Left ventricle myocardium inferior (tissue), 1 donor: ENCODE data around the gene APOA1. TPM values are rescaled to one million over a fixed set of nuclear protein-coding genes. Genes with fewer than 3 reads are reported as not detected.

Experiments used
- DNase-seq: peaks from one replicate; pipeline ENCODE4 v3.0.0-alpha.2; 2020
- H3K27ac ChIP-seq: fragments of 200-600 bp; replicated peaks from 2 replicates; pipeline ENCODE4 v1.8.0; 2021
- H3K27me3 ChIP-seq: fragments of 200-600 bp; 2 replicates; pipeline ENCODE4 v1.8.0; 2021; ENCODE audit warnings: low read depth
- H3K36me3 ChIP-seq: fragments of 200-600 bp; 2 replicates; pipeline ENCODE4 v1.8.0; 2021
- H3K4me1 ChIP-seq: fragments of 200-600 bp; 2 replicates; pipeline ENCODE4 v1.8.0; 2021
- H3K4me3 ChIP-seq: fragments of 200-600 bp; 2 replicates; pipeline ENCODE4 v1.8.0; 2021; ENCODE audit warnings: mild to moderate bottlenecking, moderate library complexity
- H3K9me3 ChIP-seq: fragments of 200-600 bp; replicated peaks from 2 replicates; pipeline ENCODE4 v1.8.0; 2021
- CTCF ChIP-seq: fragments of 200-600 bp; IDR thresholded peaks from 2 replicates; pipeline ENCODE4 v1.8.0; 2021; ENCODE audit warnings: antibody characterized with exemption, mild to moderate bottlenecking, borderline replicate concordance
- intact Hi-C: fragments of 100-400 bp; cut with micrococcal nuclease; formaldehyde crosslinking; loops from one replicate; pipeline ENCODE4 v1.11.0; 2022
- total RNA-seq: library from RNA; stranded (reverse); fragmentation: NEBNext Ultra II Directional; extraction: Animal tissue kit (Norgen Biotek cat#: 25700); gene quantifications from one replicate; pipeline ENCODE4 v1.2.1, GENCODE V29; 2021
- donor health status: DM: no; HTN: yes; CAD: no; lungs with severe emphysema.

Gene APOA1
- total RNA-seq, 1 donor from 2014 or later = 62.6 TPM

GRCh38 chr11:116825434-116825833 lies 12.0 kb downstream of the APOA1 start:
- TF ChIP-seq CTCF = no peak
- Histone ChIP-seq H3K27ac (no peak overlapping the region), H3K27me3 (no peaks in the 10 kb centered on the region), H3K4me3 (no peak overlapping the region), H3K36me3 (no peaks in the 10 kb centered on the region), H3K9me3 (no peaks in the 10 kb centered on the region), H3K4me1 (no peaks in the 10 kb centered on the region)
- intact Hi-C loops = no loop called here
- DNase-seq = no peak

- TF ChIP-seq CTCF = no peak
- no peak for DNase-seq
- no peak within 1 kb of the TSS for H3K27ac ChIP-seq
- no peaks in the 10 kb centered on the region for H3K27me3 ChIP-seq
- no peaks in the 10 kb centered on the region for H3K36me3 ChIP-seq
- no peak within 1 kb of the TSS for H3K4me3 ChIP-seq
- intact Hi-C loops = no loop called here
- H3K9me3 ChIP-seq = no peaks in the 10 kb centered on the region
- no peaks in the 10 kb centered on the region for H3K4me1 ChIP-seq
Observed at GRCh38 chr11:116823031-116823843, 14.2 kb downstream of the APOA1 start, which contains the start of gene APOA4. TSS of gene APOA4 (minus strand) at chr11:116823304. CDS start at chr11:116823191, 113 bp downstream.

- no peak for DNase-seq
- Histone ChIP-seq H3K36me3 (no peaks in the 10 kb centered on the region), H3K27me3 (no peaks in the 10 kb centered on the region), H3K27ac (no peak overlapping the region), H3K4me1 (no peaks in the 10 kb centered on the region), H3K9me3 (no peaks in the 10 kb centered on the region), H3K4me3 (no peak overlapping the region)
- TF ChIP-seq CTCF = no peak
- intact Hi-C loops = no loop called here
Observed at GRCh38 chr11:116822575-116822974, 14.8 kb downstream of the APOA1 start.

GRCh38 chr11:116821050-116821918 lies 16.1 kb downstream of the APOA1 start:
- no peak overlapping the region for H3K4me3 ChIP-seq
- intact Hi-C loops = no loop called here
- TF ChIP-seq CTCF = no peak
- DNase-seq = no peak
- H3K27ac ChIP-seq = no peak overlapping the region
- no peaks in the 10 kb centered on the region for H3K4me1 ChIP-seq
- H3K36me3 ChIP-seq = no peaks in the 10 kb centered on the region
- no peaks in the 10 kb centered on the region for H3K27me3 ChIP-seq
- H3K9me3 ChIP-seq = no peaks in the 10 kb centered on the region

GRCh38 chr11:116819049-116819448 lies 18.4 kb downstream of the APOA1 start:
- no peak overlapping the region for H3K4me3 ChIP-seq
- intact Hi-C loops = no loop called here
- DNase-seq = no peak
- peaks cover 2% of the 10 kb centered on the region for H3K4me1 ChIP-seq
- no peak for TF ChIP-seq CTCF
- H3K27me3 ChIP-seq = no peaks in the 10 kb centered on the region
- no peaks in the 10 kb centered on the region for H3K9me3 ChIP-seq
- no peaks in the 10 kb centered on the region for H3K36me3 ChIP-seq
- H3K27ac ChIP-seq = no peak overlapping the region
